Measurements from ENCODE around the gene TENM4.

Gene TENM4

GRCh38 chr11:79437981-79438630 lies 2.7 kb downstream of the TENM4 start:
- H3K27me3 ChIP-seq (ENCODE audit: control insufficient read depth, low read length): peaks cover 6% of the 10 kb centered on the region
- no peaks in the 10 kb centered on the region for H3K79me2 ChIP-seq (ENCODE audit: control insufficient read depth, low read length)
- TF ChIP-seq CTCF (IDR thresholded peaks at IDR 0.05; ENCODE audit: low read depth, low read length, poor library complexity, severe bottlenecking): no peak
- no peak for TF ChIP-seq EZH2phosphoT487 (IDR thresholded peaks at IDR 0.05; ENCODE audit: borderline replicate concordance, low read length)
- H3K36me3 ChIP-seq (ENCODE audit: control insufficient read depth, low read length): no peaks in the 10 kb centered on the region
- H3K4me2 ChIP-seq (ENCODE audit: low read length): no peak overlapping the region
- no peaks in the 10 kb centered on the region for H3K4me1 ChIP-seq (ENCODE audit: control insufficient read depth, low read length)
- H3F3A ChIP-seq (ENCODE audit: control insufficient read depth, insufficient read depth): no peaks in the 10 kb centered on the region
- no peaks in the 10 kb centered on the region for H3K9me3 ChIP-seq (ENCODE audit: control insufficient read depth, insufficient read depth, low read length)
- no peak overlapping the region for H3K4me3 ChIP-seq (ENCODE audit: low read length)
- H4K20me1 ChIP-seq (ENCODE audit: control insufficient read depth, insufficient read depth, low read depth, low read length): no peaks in the 10 kb centered on the region
- no peak overlapping the region for H3K27ac ChIP-seq (ENCODE audit: low read depth, low read length)
- no peaks in the 10 kb centered on the region for H3K9me2 ChIP-seq (replicated peaks; ENCODE audit: control insufficient read depth, low read length)

- Histone ChIP-seq H3K27ac (ENCODE audit: low read depth, low read length) (no peak overlapping the region), H4K20me1 (ENCODE audit: control insufficient read depth, insufficient read depth, low read depth, low read length) (no peaks in the 10 kb centered on the region), H3K4me2 (ENCODE audit: low read length) (no peak overlapping the region), H3K9me2 (replicated peaks; ENCODE audit: control insufficient read depth, low read length) (no peaks in the 10 kb centered on the region), H3F3A (ENCODE audit: control insufficient read depth, insufficient read depth) (no peaks in the 10 kb centered on the region), H3K79me2 (ENCODE audit: control insufficient read depth, low read length) (no peaks in the 10 kb centered on the region), H3K36me3 (ENCODE audit: control insufficient read depth, low read length) (no peaks in the 10 kb centered on the region), H3K9me3 (ENCODE audit: control insufficient read depth, insufficient read depth, low read length) (no peaks in the 10 kb centered on the region), H3K27me3 (ENCODE audit: control insufficient read depth, low read length) (peaks cover 6% of the 10 kb centered on the region), H3K4me3 (ENCODE audit: low read length) (no peak overlapping the region), H3K4me1 (ENCODE audit: control insufficient read depth, low read length) (no peaks in the 10 kb centered on the region)
- no peak for TF ChIP-seq CTCF (IDR thresholded peaks at IDR 0.05; ENCODE audit: low read depth, low read length, poor library complexity, severe bottlenecking)
- TF ChIP-seq EZH2phosphoT487 (IDR thresholded peaks at IDR 0.05; ENCODE audit: borderline replicate concordance, low read length): no peak
Measured at GRCh38 chr11:79437278-79437980, 3.4 kb downstream of the TENM4 start.

- TF ChIP-seq CTCF (IDR thresholded peaks at IDR 0.05; ENCODE audit: low read depth, low read length, poor library complexity, severe bottlenecking): no peak
- no peak for TF ChIP-seq EZH2phosphoT487 (IDR thresholded peaks at IDR 0.05; ENCODE audit: borderline replicate concordance, low read length)
- Histone ChIP-seq H3K4me2 (ENCODE audit: low read length) (no peak overlapping the region), H3K4me3 (ENCODE audit: low read length) (no peak overlapping the region), H3K79me2 (ENCODE audit: control insufficient read depth, low read length) (no peaks in the 10 kb centered on the region), H3K27me3 (ENCODE audit: control insufficient read depth, low read length) (peaks cover 6% of the 10 kb centered on the region), H3K9me2 (replicated peaks; ENCODE audit: control insufficient read depth, low read length) (no peaks in the 10 kb centered on the region), H3K4me1 (ENCODE audit: control insufficient read depth, low read length) (no peaks in the 10 kb centered on the region), H4K20me1 (ENCODE audit: control insufficient read depth, insufficient read depth, low read depth, low read length) (no peaks in the 10 kb centered on the region), H3K9me3 (ENCODE audit: control insufficient read depth, insufficient read depth, low read length) (no peaks in the 10 kb centered on the region), H3K27ac (ENCODE audit: low read depth, low read length) (no peak overlapping the region), H3K36me3 (ENCODE audit: control insufficient read depth, low read length) (no peaks in the 10 kb centered on the region), H3F3A (ENCODE audit: control insufficient read depth, insufficient read depth) (no peaks in the 10 kb centered on the region)
Measured at GRCh38 chr11:79436919-79437277, 3.9 kb downstream of the TENM4 start.

Measured in DOHH2 (cell line).